Esophagus muscularis mucosa (tissue), 3 donors: ENCODE data around the gene PTGFRN.

Experiments
- POLR2A ChIP-seq: fragments of 450-650 bp; IDR thresholded peaks from one replicate; pipeline ENCODE4 v1.6.1; 2017; ENCODE audit warnings: antibody characterized with exemption, moderate library complexity, mild to moderate bottlenecking, low read depth
- TF ChIP-seq, protein P1 (sequence below), 3 experiments: fragments of 200-600 bp in 2 of 3; fragments of 450-650 bp in 1 of 3; sonication (generic) in 2 of 3; IDR thresholded peaks; one replicate each; pipeline ENCODE4 v1.5.1; 2017 to 2019; ENCODE audit warnings: antibody characterized with exemption in 3 of 3, mild to moderate bottlenecking in 2 of 3, moderate library complexity in 1 of 3

DNA sequence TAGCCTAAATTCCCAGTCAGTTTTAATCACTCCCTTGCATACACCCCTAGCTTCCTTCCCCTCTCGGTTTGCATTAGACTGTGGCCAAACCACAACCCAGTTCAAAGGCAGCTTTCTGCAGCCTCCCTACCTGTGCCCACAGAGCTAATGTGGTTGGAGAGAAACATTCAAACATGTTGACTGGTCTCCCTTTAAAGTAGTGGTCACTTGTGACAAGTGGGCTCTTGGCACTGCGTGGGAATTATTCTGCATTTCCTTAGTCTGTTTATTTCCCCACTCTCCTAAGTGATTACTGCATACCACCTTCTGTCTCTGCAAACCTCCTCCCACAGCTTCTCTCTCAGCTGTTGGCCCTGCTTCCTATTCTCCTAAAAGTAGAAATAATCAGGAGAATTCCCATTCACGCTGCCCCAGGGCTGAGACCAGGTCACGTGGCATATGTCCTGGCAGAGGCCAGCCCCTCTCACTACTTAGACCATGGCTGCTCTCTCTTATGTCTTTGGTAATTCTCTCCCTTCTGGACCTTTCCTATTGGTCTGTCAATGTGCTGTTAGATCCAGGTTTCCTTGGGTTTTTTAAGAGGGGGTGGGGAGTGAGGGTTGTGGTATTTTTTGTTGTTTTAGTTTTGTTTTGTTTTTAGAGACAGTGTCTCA, 53.4 kb downstream of the PTGFRN start:
- TF ChIP-seq, protein P1, sequence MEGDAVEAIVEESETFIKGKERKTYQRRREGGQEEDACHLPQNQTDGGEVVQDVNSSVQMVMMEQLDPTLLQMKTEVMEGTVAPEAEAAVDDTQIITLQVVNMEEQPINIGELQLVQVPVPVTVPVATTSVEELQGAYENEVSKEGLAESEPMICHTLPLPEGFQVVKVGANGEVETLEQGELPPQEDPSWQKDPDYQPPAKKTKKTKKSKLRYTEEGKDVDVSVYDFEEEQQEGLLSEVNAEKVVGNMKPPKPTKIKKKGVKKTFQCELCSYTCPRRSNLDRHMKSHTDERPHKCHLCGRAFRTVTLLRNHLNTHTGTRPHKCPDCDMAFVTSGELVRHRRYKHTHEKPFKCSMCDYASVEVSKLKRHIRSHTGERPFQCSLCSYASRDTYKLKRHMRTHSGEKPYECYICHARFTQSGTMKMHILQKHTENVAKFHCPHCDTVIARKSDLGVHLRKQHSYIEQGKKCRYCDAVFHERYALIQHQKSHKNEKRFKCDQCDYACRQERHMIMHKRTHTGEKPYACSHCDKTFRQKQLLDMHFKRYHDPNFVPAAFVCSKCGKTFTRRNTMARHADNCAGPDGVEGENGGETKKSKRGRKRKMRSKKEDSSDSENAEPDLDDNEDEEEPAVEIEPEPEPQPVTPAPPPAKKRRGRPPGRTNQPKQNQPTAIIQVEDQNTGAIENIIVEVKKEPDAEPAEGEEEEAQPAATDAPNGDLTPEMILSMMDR (IDR thresholded peaks at IDR 0.05) = no peak
- no peak for TF ChIP-seq POLR2A
